CD4-positive, CD25-positive, alpha-beta regulatory T cell (primary cell): ENCODE measurements around the gene LMAN2. TPM values are rescaled to one million over a fixed set of nuclear protein-coding genes. Genes with fewer than 3 reads are reported as not detected.

Source experiments
- ATAC-seq, 2 donors: fragments of 150-1000 bp; cut with Tn5 transposase; one replicate each; pipeline ENCODE4 v1.10.0; 2021; ENCODE audit warnings: low read depth in 2 of 2, moderate number of reproducible peaks in 2 of 2, moderate library complexity in 1 of 2
- DNase-seq, 3 donors: peaks; one replicate each; pipeline versions ENCODE4 v3.0.0 to v3.0.0-alpha.2; 2012 to 2022; ENCODE audit warnings: mixed read lengths in 1 of 3
- H3K27ac ChIP-seq: one replicate; pipeline ENCODE4 v1.7.0; 2013; ENCODE audit warnings: mild to moderate bottlenecking, low read length; ENCODE audit not compliant: insufficient read depth, poor library complexity, severe bottlenecking
- H3K27me3 ChIP-seq: one replicate; pipeline ENCODE4 v1.7.0; 2013; ENCODE audit warnings: low read length; ENCODE audit not compliant: control insufficient read depth, insufficient read depth
- H3K36me3 ChIP-seq: one replicate; pipeline ENCODE4 v1.7.0; 2013; ENCODE audit warnings: mild to moderate bottlenecking, low read length, moderate library complexity; ENCODE audit not compliant: control insufficient read depth, insufficient read depth
- H3K4me1 ChIP-seq: 2 replicates; pipeline ENCODE4 v1.7.0; 2013; ENCODE audit warnings: mild to moderate bottlenecking, low read length; ENCODE audit not compliant: insufficient read depth, control insufficient read depth, poor library complexity, severe bottlenecking
- H3K4me3 ChIP-seq: one replicate; pipeline ENCODE4 v1.7.0; 2013; ENCODE audit warnings: low read depth, mild to moderate bottlenecking, low read length, moderate library complexity
- H3K9me3 ChIP-seq, 2 experiments: 1 replicate in 1 of 2; 2 replicates in 1 of 2; pipeline ENCODE4 v1.7.0; 2013; ENCODE audit warnings: low read length in 2 of 2, mild to moderate bottlenecking in 1 of 2, moderate library complexity in 1 of 2; ENCODE audit not compliant: control insufficient read depth in 2 of 2
- H3K27ac Mint-ChIP-seq, 3 donors: one replicate each; pipeline ENCODE4 v1.8.0; 2020 to 2022; ENCODE audit warnings: mild to moderate bottlenecking in 3 of 3, mixed read lengths in 3 of 3, moderate library complexity in 2 of 3
- H3K27me3 Mint-ChIP-seq: one replicate; pipeline ENCODE4 v1.8.0; 2022; ENCODE audit warnings: mild to moderate bottlenecking, mixed read lengths
- H3K36me3 Mint-ChIP-seq: one replicate; pipeline ENCODE4 v1.8.0; 2020; ENCODE audit warnings: mixed read lengths
- H3K4me1 Mint-ChIP-seq, 4 donors: one replicate each; pipeline ENCODE4 v1.8.0; 2020 to 2022; ENCODE audit warnings: mixed read lengths in 4 of 4, mild to moderate bottlenecking in 1 of 4
- H3K4me3 Mint-ChIP-seq, 4 donors: one replicate each; pipeline ENCODE4 v1.8.0; 2020 to 2022; ENCODE audit warnings: mild to moderate bottlenecking in 4 of 4, mixed read lengths in 4 of 4, moderate library complexity in 3 of 4
- H3K9me3 Mint-ChIP-seq, 7 donors: one replicate each; pipeline ENCODE4 v1.8.0; 2020 to 2022; ENCODE audit warnings: mixed read lengths in 7 of 7, mild to moderate bottlenecking in 3 of 7, moderate library complexity in 2 of 7
- polyA plus RNA-seq, 4 donors: library from polyadenylated mRNA; unstranded; fragments of 300-500 nt; fragmentation: Illumina TruSeq; gene quantifications; one replicate each; pipeline ENCODE4 v1.2.3, GENCODE V29; 2021
- total RNA-seq: library from RNA; stranded (reverse); gene quantifications from one replicate; pipeline ENCODE4 v1.2.3, GENCODE V29; 2022

Gene LMAN2
- total and polyA plus RNA-seq, 5 donors from 2014 or later: 77.9 to 289 (median 237) TPM

DNA sequence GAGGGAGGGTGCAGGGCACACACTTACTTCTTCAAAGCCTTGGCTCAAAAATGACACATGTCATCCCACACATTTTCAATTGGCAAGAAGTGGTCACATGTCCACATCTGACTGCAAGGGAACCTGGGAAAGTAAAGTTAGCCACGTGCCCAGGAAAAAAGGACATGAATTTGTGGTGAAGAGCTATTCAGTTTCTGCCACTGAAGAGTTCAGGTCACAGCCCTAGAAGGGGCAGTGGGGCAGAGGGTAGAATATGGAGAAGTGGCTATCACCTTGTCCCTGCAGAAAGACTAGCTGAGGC, 4.3 kb upstream of the LMAN2 start:
- H3K4me1 Mint-ChIP-seq: peaks cover 21 to 77% (median 43%) of the 10 kb centered on the region in 4 donors
- H3K4me1 ChIP-seq: peaks cover 63% of the 10 kb centered on the region
- no peaks in the 10 kb centered on the region for H3K27me3 Mint-ChIP-seq
- no peaks in the 10 kb centered on the region for H3K9me3 ChIP-seq
- ATAC-seq (no peak), DNase-seq (no peak)
- peaks cover 0 to 2% (median 0%) of the 10 kb centered on the region in 7 donors for H3K9me3 Mint-ChIP-seq
- H3K4me3 ChIP-seq: no peak overlapping the region
- no peaks in the 10 kb centered on the region for H3K36me3 ChIP-seq
- H3K36me3 Mint-ChIP-seq: peaks cover 7% of the 10 kb centered on the region
- peak overlapping the region in 3 of 4 donors; percentile 36 to 93 (median 58) for H3K4me3 Mint-ChIP-seq
- no peak overlapping the region for H3K27ac ChIP-seq
- peak overlapping the region in 1 of 3 donors; percentile 36 for H3K27ac Mint-ChIP-seq
- no peaks in the 10 kb centered on the region for H3K27me3 ChIP-seq

DNA sequence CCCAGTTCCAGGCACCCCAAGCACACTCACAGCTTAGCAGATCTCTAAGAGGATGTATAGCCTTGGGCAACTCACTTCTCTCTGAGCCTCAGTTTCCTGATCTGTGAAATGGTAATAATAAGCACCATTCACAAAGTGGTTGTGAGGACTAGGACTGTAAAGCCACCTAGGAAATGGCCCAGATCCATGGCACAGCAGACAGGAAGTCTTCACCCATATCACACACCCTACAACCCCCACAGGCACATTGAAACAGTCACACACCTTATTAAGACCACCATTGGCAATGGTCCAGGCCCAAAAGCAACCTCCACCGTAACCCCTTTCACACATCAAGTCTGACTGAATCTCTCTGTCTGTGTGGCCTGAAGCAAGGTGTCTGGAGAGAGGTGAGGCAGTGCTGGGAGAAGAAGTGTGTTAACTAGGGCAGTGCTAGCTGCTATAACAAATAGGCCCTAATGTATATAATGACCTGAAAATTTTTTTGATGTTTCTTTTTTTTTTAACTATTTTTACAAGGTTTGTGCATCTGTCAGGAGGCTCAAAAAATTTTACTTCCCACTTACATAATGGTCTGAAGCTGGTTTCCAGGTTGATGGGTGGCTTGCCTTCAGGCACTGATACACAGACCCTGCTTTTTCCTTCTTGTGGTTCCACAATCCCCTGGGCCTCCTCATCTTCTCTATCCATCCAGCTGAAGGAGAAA, 3.8 kb upstream of the LMAN2 start:
- DNase-seq: no peak
- H3K27me3 ChIP-seq: no peaks in the 10 kb centered on the region
- H3K27me3 Mint-ChIP-seq: no peaks in the 10 kb centered on the region
- H3K36me3 Mint-ChIP-seq: peaks cover 7% of the 10 kb centered on the region
- no peaks in the 10 kb centered on the region for H3K36me3 ChIP-seq
- peaks cover 21 to 78% (median 46%) of the 10 kb centered on the region in 4 donors for H3K4me1 Mint-ChIP-seq
- peaks cover 63% of the 10 kb centered on the region for H3K4me1 ChIP-seq
- H3K27ac Mint-ChIP-seq: no peak overlapping the region
- no peak overlapping the region for H3K4me3 ChIP-seq
- no peak overlapping the region for H3K27ac ChIP-seq
- H3K9me3 ChIP-seq: no peaks in the 10 kb centered on the region
- no peak for ATAC-seq
- H3K4me3 Mint-ChIP-seq: peak overlapping the region in 3 of 4 donors; percentile 36 to 93 (median 58)
- peaks cover 0 to 2% (median 0%) of the 10 kb centered on the region in 7 donors for H3K9me3 Mint-ChIP-seq

DNA sequence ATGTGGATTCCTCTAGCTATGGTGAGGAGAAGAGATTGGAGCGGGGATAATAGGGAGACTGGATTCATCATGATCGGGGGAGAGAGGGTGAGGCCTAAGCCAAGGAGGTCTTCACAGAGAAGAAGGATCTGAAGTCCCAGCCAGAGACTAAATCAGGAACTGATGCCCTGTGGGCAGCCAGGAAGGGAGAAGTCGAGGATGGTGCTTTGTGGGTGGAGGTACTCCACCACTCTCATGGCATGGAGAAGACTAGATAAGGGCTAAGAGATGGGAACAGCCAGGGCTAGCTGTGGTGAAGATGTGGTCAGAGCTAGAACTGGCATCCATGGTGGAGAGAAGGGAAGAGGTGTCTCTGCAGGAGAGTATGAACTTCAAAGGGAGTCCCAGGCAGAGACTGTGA, 3.2 kb upstream of the LMAN2 start:
- Mint-ChIP-seq H3K4me3 (peak overlapping the region in 3 of 4 donors; percentile 10 to 93 (median 62)), H3K9me3 (peaks cover 0 to 2% (median 0%) of the 10 kb centered on the region in 7 donors), H3K4me1 (peaks cover 21 to 78% (median 45%) of the 10 kb centered on the region in 4 donors), H3K27me3 (no peaks in the 10 kb centered on the region), H3K36me3 (peaks cover 5% of the 10 kb centered on the region), H3K27ac (peak overlapping the region in 1 of 3 donors; percentile 78)
- Histone ChIP-seq H3K36me3 (peaks cover 2% of the 10 kb centered on the region), H3K27me3 (no peaks in the 10 kb centered on the region), H3K4me3 (no peak overlapping the region), H3K4me1 (peaks cover 63% of the 10 kb centered on the region), H3K27ac (no peak overlapping the region), H3K9me3 (no peaks in the 10 kb centered on the region)
- DNase-seq (no peak), ATAC-seq (no peak)

DNA sequence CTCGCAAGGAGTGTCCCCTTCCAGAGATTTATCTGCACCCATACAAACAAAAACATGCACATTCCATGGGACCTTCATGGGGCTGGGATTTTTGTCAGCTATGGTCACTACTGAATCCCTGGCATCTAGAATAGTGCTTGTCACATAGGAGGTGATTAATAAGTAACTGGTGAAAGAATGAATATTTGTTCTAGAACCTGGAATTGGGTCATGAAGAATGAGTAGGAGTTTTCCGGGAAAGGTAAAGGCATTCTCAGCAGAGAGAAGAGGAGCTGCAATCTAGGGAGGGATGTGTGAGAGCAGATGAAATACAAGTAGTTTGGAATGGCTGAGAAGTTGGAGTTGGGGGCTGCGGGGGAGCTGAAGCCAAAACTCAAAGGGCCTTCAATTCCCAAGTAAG, 2.8 kb upstream of the LMAN2 start:
- Mint-ChIP-seq H3K4me3 (peak overlapping the region in 1 of 4 donors; percentile 93), H3K4me1 (peaks cover 21 to 78% (median 46%) of the 10 kb centered on the region in 4 donors), H3K9me3 (peaks cover 0 to 2% (median 0%) of the 10 kb centered on the region in 7 donors), H3K27ac (peak overlapping the region in 1 of 3 donors; percentile 49), H3K36me3 (peaks cover 6% of the 10 kb centered on the region), H3K27me3 (no peaks in the 10 kb centered on the region)
- H3K9me3 ChIP-seq: no peaks in the 10 kb centered on the region
- H3K27ac ChIP-seq: no peak overlapping the region
- H3K4me1 ChIP-seq: peaks cover 63% of the 10 kb centered on the region
- no peak overlapping the region for H3K4me3 ChIP-seq
- no peak for ATAC-seq
- peaks cover 6% of the 10 kb centered on the region for H3K36me3 ChIP-seq
- no peaks in the 10 kb centered on the region for H3K27me3 ChIP-seq
- no peak for DNase-seq

DNA sequence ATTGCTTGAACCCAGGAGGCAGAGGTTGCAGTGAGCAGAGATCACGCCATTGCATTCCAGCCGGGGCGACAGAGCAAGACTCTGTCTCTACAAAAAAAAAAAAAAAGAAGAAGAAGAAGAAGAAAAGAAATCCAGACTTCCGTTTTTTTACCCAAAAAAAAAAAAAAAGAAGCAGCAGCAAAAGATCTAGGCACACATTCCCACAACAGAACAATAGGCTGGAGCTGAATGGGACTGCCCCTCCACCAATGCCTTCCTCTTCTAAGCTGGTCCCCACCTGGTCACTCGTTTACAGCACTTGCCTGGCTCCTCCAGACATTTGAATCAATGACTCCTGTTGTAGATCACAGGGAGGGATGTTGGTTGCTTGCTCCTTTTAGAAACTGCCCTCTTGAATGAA, 1.6 kb upstream of the LMAN2 start:
- Histone ChIP-seq H3K27me3 (no peaks in the 10 kb centered on the region), H3K9me3 (no peaks in the 10 kb centered on the region), H3K4me3 (no peak overlapping the region), H3K27ac (no peak overlapping the region), H3K36me3 (peaks cover 7% of the 10 kb centered on the region), H3K4me1 (peaks cover 58% of the 10 kb centered on the region)
- ATAC-seq (no peak), DNase-seq (no peak)
- Mint-ChIP-seq H3K4me1 (peaks cover 21 to 74% (median 44%) of the 10 kb centered on the region in 4 donors), H3K27me3 (no peaks in the 10 kb centered on the region), H3K4me3 (peak overlapping the region in 2 of 4 donors; percentile 43 to 45), H3K27ac (peak overlapping the region in 1 of 3 donors; percentile 74), H3K9me3 (peaks cover 0 to 2% (median 0%) of the 10 kb centered on the region in 7 donors), H3K36me3 (peaks cover 10% of the 10 kb centered on the region)

DNA sequence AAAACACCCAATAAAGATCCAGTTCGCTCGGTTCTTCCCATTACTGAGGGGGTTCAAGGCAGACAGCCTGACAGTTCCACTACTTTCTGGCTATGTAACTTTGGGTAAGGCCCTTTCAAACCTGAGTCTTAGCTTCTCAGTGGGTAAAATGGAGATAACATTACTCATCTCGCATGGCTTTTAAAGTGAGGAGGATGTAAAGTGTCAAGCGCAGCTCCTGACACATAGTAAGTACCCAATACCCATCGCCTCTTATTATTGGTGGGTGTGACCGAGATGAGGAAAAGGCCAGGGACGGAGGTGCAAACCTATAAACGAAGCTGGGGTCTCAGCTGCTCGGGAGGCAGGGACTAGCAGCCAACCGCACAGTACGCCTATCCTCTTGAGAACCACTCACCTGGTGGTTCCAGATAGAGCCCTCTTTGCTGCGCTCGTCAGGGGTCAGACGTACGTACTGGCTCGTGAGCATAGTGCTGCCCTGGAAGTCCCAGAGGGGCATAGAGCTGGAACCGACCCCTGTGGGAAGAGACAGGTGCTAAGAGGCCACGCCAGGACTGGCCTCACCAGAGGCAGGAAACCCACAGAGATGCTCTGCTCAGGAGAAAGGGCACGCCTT, 584 bp downstream of the LMAN2 start:
- H3K36me3 ChIP-seq: peaks cover 27% of the 10 kb centered on the region
- Mint-ChIP-seq H3K9me3 (peaks cover 0 to 2% (median 0%) of the 10 kb centered on the region in 7 donors), H3K27me3 (no peaks in the 10 kb centered on the region), H3K27ac (peak overlapping the region; percentile 99 to 100 (median 99)), H3K36me3 (peaks cover 10% of the 10 kb centered on the region), H3K4me3 (peak overlapping the region; percentile 98 to 99 (median 99)), H3K4me1 (peaks cover 22 to 72% (median 43%) of the 10 kb centered on the region in 4 donors)
- H3K27me3 ChIP-seq: no peaks in the 10 kb centered on the region
- peak overlapping the region; percentile 96 for H3K27ac ChIP-seq
- DNase-seq (peak in 1 of 3 donors; percentile 20), ATAC-seq (no peak)
- peaks cover 45% of the 10 kb centered on the region for H3K4me1 ChIP-seq
- no peaks in the 10 kb centered on the region for H3K9me3 ChIP-seq
- peak overlapping the region; percentile 93 for H3K4me3 ChIP-seq

DNA sequence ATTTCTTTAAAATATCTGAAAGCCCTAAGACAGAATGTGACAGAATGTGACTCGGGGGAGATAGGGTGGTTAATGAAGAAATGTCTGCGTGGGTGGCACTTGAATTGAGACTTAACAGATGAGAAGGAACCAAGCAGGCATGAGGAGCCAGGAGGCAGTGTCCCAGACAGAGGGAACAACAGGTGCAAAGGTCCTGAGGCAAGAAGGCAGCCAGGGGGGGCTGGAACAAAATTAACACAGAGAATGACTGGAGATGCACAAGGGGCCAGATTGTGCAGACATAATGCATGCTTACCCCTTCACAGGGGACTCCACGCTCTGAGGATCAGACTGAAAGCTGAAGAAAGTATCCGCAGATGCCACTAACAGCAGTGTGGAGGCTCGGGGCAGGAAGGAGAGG, 1.7 kb downstream of the LMAN2 start:
- peak overlapping the region; percentile 58 to 99 (median 92) for H3K4me3 Mint-ChIP-seq
- H3K9me3 Mint-ChIP-seq: no peaks in the 10 kb centered on the region
- Histone ChIP-seq H3K4me3 (peak overlapping the region; percentile 93), H3K27me3 (no peaks in the 10 kb centered on the region), H3K27ac (no peak overlapping the region), H3K9me3 (no peaks in the 10 kb centered on the region), H3K36me3 (peaks cover 28% of the 10 kb centered on the region), H3K4me1 (peaks cover 38% of the 10 kb centered on the region)
- DNase-seq (no peak), ATAC-seq (no peak)
- peak overlapping the region; percentile 11 to 53 (median 50) for H3K27ac Mint-ChIP-seq
- no peaks in the 10 kb centered on the region for H3K27me3 Mint-ChIP-seq
- H3K36me3 Mint-ChIP-seq: peaks cover 10% of the 10 kb centered on the region
- peaks cover 21 to 65% (median 41%) of the 10 kb centered on the region in 4 donors for H3K4me1 Mint-ChIP-seq
